A673 (cell line): ENCODE measurements around the gene RACK1. TPM values are rescaled to one million over a fixed set of nuclear protein-coding genes. Genes with fewer than 3 reads are reported as not detected.

Source experiments
- BruUV-seq: library from RNA; stranded (reverse); fragments of 400-500 nt; replicated peaks from 2 replicates; lab custom pipeline; 2021; lab: Mats Ljungman, UMichigan
- CTCF ChIA-PET: fragments of 300-600 bp; sonication (Branson Sonifier 250); formaldehyde crosslinking; loops from one replicate; lab custom pipeline; 2022; ENCODE audit warnings: antibody characterized with exemption; lab: Charles Lee
- POLR2A ChIA-PET: fragments of 300-600 bp; sonication (Branson Sonifier 250); formaldehyde crosslinking; loops from one replicate; lab custom pipeline; 2022; ENCODE audit warnings: antibody characterized with exemption; ENCODE audit not compliant: low non-redundant PET; lab: Charles Lee
- DNase-seq: peaks from one replicate; pipeline ENCODE4 v3.0.0-alpha.2; 2015; ENCODE audit warnings: low spot score
- H3K27ac ChIP-seq: fragments of 200-600 bp; sonication (generic); 2 replicates; pipeline ENCODE4 v1.5.1; 2016; ENCODE audit warnings: mixed run types, low read depth, mild to moderate bottlenecking, mixed read lengths, antibody characterized with exemption, low read length; ENCODE audit not compliant: poor library complexity, severe bottlenecking
- H3K27me3 ChIP-seq: fragments of 200-600 bp; sonication (generic); replicated peaks from 2 replicates; pipeline ENCODE4 v1.6.1; 2017; ENCODE audit warnings: mixed run types, low read depth, mild to moderate bottlenecking, mixed read lengths, antibody characterized with exemption, low read length; ENCODE audit not compliant: insufficient read depth, poor library complexity
- H3K36me3 ChIP-seq: fragments of 200-600 bp; sonication (generic); 2 replicates; pipeline ENCODE4 v1.6.1; 2016; ENCODE audit warnings: mixed run types, mild to moderate bottlenecking, mixed read lengths, antibody characterized with exemption, low read length; ENCODE audit not compliant: insufficient read depth, poor library complexity, severe bottlenecking
- H3K4me1 ChIP-seq: fragments of 200-600 bp; sonication (generic); 2 replicates; pipeline ENCODE4 v1.6.1; 2017; ENCODE audit warnings: mixed run types, mild to moderate bottlenecking, mixed read lengths, antibody characterized with exemption, low read length; ENCODE audit not compliant: insufficient read depth, poor library complexity, severe bottlenecking
- H3K4me3 ChIP-seq: fragments of 200-600 bp; sonication (generic); 2 replicates; pipeline ENCODE4 v1.5.1; 2016; ENCODE audit warnings: low read depth, mixed run types, mild to moderate bottlenecking, mixed read lengths, low read length; ENCODE audit not compliant: poor library complexity, severe bottlenecking
- H3K9me3 ChIP-seq: fragments of 200-600 bp; sonication (generic); 2 replicates; pipeline ENCODE4 v1.6.1; 2016; ENCODE audit warnings: mixed run types, low read depth, mild to moderate bottlenecking, mixed read lengths, antibody characterized with exemption, low read length; ENCODE audit not compliant: poor library complexity, severe bottlenecking
- EZH2 ChIP-seq: fragments of 200-600 bp; sonication (generic); IDR thresholded peaks from 2 replicates; pipeline ENCODE4 v1.6.1; 2017; ENCODE audit warnings: borderline replicate concordance, low read depth, mild to moderate bottlenecking, mixed read lengths, antibody characterized with exemption, low read length; ENCODE audit not compliant: poor library complexity, severe bottlenecking
- intact Hi-C: fragments of 100-400 bp; cut with micrococcal nuclease; formaldehyde crosslinking; loops from one replicate; pipeline ENCODE4 v1.10.0; 2022; ENCODE audit not compliant: unreplicated experiment
- total RNA-seq: library from RNA; stranded (reverse); gene quantifications from 2 replicates; pipeline ENCODE4 v1.2.3, GENCODE V29; 2021
- TF ChIP-seq, protein P1 (sequence below): fragments of 300-800, 200-600 bp; sonication (generic); conservative IDR thresholded peaks from 2 replicates; pipeline ENCODE4 v1.5.1; 2017; ENCODE audit warnings: low read depth, mild to moderate bottlenecking, antibody characterized with exemption, low read length, moderate library complexity, mixed read lengths

The RACK1 gene
- total RNA-seq, 1 experiment from 2014 or later = 1,719 TPM

DNA sequence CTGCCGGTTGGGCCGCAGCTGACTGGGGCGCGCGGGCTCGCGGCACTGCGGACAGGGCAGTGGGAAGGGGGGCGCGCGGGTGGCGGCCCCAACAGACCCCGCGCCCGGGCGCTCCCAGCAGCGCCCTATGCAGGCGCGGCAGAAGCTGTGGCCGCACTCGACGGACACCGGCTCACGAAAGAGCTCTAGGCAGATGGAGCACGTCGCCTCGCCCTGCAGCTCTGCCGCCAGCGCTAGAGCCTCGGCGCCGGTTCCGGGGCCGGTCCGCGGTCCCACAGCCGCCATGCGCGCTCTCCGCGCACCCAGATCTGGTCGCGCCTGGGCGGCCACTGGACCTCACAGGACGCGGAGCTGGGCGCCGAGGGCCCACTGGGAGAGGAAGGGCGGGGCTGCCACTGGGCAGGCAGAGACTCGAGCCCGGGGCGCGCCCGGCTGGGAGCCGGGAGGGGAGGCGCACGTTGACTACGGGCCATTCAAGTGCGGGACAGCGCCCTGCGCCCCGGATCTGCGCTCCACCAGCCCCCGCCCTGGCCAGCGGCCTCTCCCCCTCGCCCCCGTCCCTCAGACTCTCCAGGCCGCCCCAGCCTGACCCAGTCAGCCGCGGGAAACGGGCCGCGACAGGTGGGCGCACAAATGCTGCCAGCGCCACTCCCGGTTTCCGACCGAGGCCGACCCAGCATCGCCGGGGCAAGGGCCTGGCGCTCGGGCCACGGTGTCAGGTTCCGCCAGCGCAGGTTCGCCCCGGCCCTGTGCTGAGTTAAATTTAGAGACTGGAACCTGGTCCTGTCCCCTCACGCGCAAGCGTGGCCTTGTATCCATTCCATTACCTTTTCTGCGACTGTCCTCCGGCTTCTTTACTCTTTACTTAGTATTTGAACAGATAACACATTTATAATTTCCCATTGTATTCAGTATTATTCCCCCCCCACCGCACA, 38.6 kb downstream of the RACK1 start, which contains the start of gene TRIM7:
Gene TRIM7 (minus strand): TSS at position 371 of the 935 bp plus-strand sequence. CDS start 86 bp downstream, at position 285.
- Histone ChIP-seq H3K36me3 (no peaks in the 10 kb centered on the region), H3K27me3 (no peaks in the 10 kb centered on the region), H3K9me3 (no peaks in the 10 kb centered on the region), H3K27ac (no peak within 1 kb of the TSS), H3K4me1 (peaks cover 6% of the 10 kb centered on the region), H3K4me3 (peak within 1 kb of the TSS; percentile 72)
- ChIA-PET POLR2A (no interaction called here), CTCF (no interaction called here)
- no peak for TF ChIP-seq EZH2
- intact Hi-C loops = no loop called here
- DNase-seq = no peak
- BruUV-seq = no TSS peak

DNA sequence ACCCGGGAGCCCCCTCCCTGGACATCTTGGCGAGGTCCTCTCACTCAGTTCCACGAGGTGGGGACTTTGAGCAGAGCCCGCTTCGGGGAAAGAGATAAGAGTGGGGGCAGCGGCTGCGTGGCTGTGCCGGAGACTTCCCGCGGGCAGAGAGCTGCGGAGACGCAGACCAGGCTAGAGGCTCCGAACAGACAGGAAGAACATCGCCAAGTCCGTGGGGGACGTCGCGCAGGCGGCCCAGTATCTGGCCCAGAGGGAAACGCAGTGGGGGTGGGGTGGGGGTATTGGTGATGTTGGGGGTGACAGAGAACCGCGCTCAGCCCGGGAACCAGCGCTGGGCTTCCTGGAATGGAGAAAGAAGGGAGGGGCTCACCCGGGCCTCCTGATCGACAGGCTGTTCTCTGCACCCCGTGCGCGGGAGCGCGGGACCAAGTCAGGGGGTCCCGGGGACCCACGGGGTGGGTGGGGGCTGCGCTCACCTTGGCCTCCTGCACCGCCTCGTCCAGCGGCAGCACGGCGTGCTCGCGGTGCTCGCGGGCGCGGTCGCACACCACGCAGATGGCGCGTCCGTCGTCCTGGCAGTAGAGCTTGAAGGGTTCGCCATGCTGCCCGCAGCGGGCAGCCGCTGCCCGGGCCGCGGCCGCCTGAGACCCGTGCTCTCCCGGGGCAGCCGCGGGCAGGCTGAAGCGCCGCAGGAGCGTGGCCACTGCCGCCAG, 39.4 kb downstream of the RACK1 start:
- Histone ChIP-seq H3K36me3 (no peaks in the 10 kb centered on the region), H3K4me3 (peak overlapping the region; percentile 72), H3K27me3 (no peaks in the 10 kb centered on the region), H3K4me1 (peaks cover 6% of the 10 kb centered on the region), H3K9me3 (no peaks in the 10 kb centered on the region), H3K27ac (no peak overlapping the region)
- BruUV-seq = no TSS peak
- ChIA-PET CTCF (no interaction called here), POLR2A (no interaction called here)
- intact Hi-C loops = no loop called here
- TF ChIP-seq EZH2 = no peak
- TF ChIP-seq, protein P1, sequence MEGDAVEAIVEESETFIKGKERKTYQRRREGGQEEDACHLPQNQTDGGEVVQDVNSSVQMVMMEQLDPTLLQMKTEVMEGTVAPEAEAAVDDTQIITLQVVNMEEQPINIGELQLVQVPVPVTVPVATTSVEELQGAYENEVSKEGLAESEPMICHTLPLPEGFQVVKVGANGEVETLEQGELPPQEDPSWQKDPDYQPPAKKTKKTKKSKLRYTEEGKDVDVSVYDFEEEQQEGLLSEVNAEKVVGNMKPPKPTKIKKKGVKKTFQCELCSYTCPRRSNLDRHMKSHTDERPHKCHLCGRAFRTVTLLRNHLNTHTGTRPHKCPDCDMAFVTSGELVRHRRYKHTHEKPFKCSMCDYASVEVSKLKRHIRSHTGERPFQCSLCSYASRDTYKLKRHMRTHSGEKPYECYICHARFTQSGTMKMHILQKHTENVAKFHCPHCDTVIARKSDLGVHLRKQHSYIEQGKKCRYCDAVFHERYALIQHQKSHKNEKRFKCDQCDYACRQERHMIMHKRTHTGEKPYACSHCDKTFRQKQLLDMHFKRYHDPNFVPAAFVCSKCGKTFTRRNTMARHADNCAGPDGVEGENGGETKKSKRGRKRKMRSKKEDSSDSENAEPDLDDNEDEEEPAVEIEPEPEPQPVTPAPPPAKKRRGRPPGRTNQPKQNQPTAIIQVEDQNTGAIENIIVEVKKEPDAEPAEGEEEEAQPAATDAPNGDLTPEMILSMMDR = no peak
- DNase-seq = no peak

DNA sequence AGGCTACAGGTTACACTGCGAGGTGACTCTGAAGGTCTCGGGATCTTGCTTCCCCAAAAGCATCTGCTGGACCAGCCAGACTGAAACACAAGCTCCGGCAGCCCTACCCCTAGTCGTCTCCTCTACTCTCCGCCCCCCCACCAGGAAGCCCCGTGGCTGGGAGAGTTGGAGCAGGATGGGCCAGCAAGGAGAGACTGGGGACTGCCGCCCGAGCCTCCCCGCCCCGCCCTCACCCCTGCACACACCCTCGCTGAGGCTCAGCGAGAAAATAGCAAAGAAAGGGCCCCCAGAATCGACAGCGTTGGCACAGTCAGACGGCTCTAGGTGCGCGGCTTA, 40.0 kb downstream of the RACK1 start:
- BruUV-seq = no TSS peak
- CTCF ChIA-PET = no interaction called here
- H3K9me3 ChIP-seq = no peaks in the 10 kb centered on the region
- peaks cover 6% of the 10 kb centered on the region for H3K4me1 ChIP-seq
- no peaks in the 10 kb centered on the region for H3K27me3 ChIP-seq
- POLR2A ChIA-PET = no interaction called here
- no peak overlapping the region for H3K27ac ChIP-seq
- intact Hi-C loops = no loop called here
- no peaks in the 10 kb centered on the region for H3K36me3 ChIP-seq
- no peak for TF ChIP-seq EZH2
- TF ChIP-seq, protein P1 = no peak
- peak; percentile 29 for DNase-seq
- peak overlapping the region; percentile 72 for H3K4me3 ChIP-seq
